A549 (cell line): Measurements from ENCODE around the gene PPP4R2. TPM values are rescaled to one million over a fixed set of nuclear protein-coding genes. Genes with fewer than 3 reads are reported as not detected.

Experiments used
- ATAC-seq, 2 experiments: fragments of 200-7000 bp in 1 of 2; fragments of >200 bp in 1 of 2; cut with Nextera tagmentation in 1 of 2; cut with Tn5 transposase in 1 of 2; 3 replicates each; pipeline versions ENCODE4 v1.8.0 to v1.9.1; 2018 to 2020; ENCODE audit warnings: mild to moderate bottlenecking in 1 of 2, moderate library complexity in 1 of 2
- CTCF ChIA-PET: fragments of 300-600 bp; sonication (Branson Sonifier 250); formaldehyde crosslinking; extraction: SDS; loops from one replicate; lab custom pipeline; 2021; ENCODE audit warnings: antibody characterized with exemption, inconsistent platforms; lab: Yijun Ruan, JAX
- POLR2A ChIA-PET: fragments of 350-600 bp; formaldehyde crosslinking; extraction: SDS; loops from one replicate; lab custom pipeline; 2021; ENCODE audit warnings: antibody characterized with exemption, inconsistent platforms; lab: Yijun Ruan, JAX
- DNase-seq, 2 experiments: peaks; one replicate each; pipeline versions ENCODE4 v3.0.0 to v3.0.0-alpha.2; 2011 to 2016; ENCODE audit warnings: low read depth in 1 of 2, low spot score in 1 of 2
- FAIRE-seq: peaks from 2 replicates; lab custom pipeline; 2011; peaks lifted over from hg19 to GRCh38; lab: Jason Lieb, UNC
- H3K27ac ChIP-seq, 2 experiments: fragments of >200 bp; sonication (Bioruptor Twin); formaldehyde crosslinking; 3 replicates each; pipeline ENCODE4 v1.5.1; 2016 to 2017
- H3K4me1 ChIP-seq: fragments of >200 bp; sonication (Bioruptor Twin); formaldehyde crosslinking; 3 replicates; pipeline ENCODE4 v1.6.1; 2016
- H3K4me2 ChIP-seq: fragments of >200 bp; sonication (Bioruptor Twin); formaldehyde crosslinking; 3 replicates; pipeline ENCODE4 v1.6.1; 2016
- H3K4me3 ChIP-seq: fragments of >200 bp; sonication (Bioruptor Twin); formaldehyde crosslinking; 3 replicates; pipeline ENCODE4 v1.5.1; 2016
- H3K9me3 ChIP-seq: fragments of >200 bp; sonication (Bioruptor Twin); formaldehyde crosslinking; 3 replicates; pipeline ENCODE4 v1.6.1; 2016
- CBX2 ChIP-seq: fragments of 200-600 bp; sonication (generic); IDR thresholded peaks from 2 replicates; pipeline ENCODE4 v1.6.1; 2016; ENCODE audit warnings: low read depth, mild to moderate bottlenecking, borderline replicate concordance
- CBX8 ChIP-seq: fragments of 200-600 bp; sonication (generic); IDR thresholded peaks from 2 replicates; pipeline ENCODE4 v1.6.1; 2016
- CEBPB ChIP-seq, 2 experiments: fragments of >200 bp in 1 of 2; sonication (Bioruptor Twin) in 1 of 2; formaldehyde crosslinking in 1 of 2; IDR thresholded peaks; 2 replicates each; pipeline ENCODE4 v1.6.1; 2012 to 2016
- CHD2 ChIP-seq: fragments of 150-350 bp; IDR thresholded peaks from 2 replicates; pipeline ENCODE4 v1.6.1; 2014; ENCODE audit warnings: low read length; ENCODE audit not compliant: partially characterized antibody
- EHMT2 ChIP-seq: fragments of 200-600 bp; sonication (generic); IDR thresholded peaks from 2 replicates; pipeline ENCODE4 v1.6.1; 2016; ENCODE audit warnings: antibody characterized with exemption, low read depth, mild to moderate bottlenecking, moderate library complexity
- EP300 ChIP-seq, 2 experiments: fragments of >200 bp; sonication (Bioruptor Twin); formaldehyde crosslinking; IDR thresholded peaks; 2 replicates in 1 of 2; 3 replicates in 1 of 2; pipeline ENCODE4 v1.6.1; 2016 to 2017
- HOXA7 ChIP-seq: fragments of 250-450 bp; sonication (Bioruptor Pico); IDR thresholded peaks from 2 replicates; pipeline ENCODE4 v1.5.0; 2020; ENCODE audit warnings: mild to moderate bottlenecking, moderate library complexity
- HOXB5 ChIP-seq: fragments of 250-450 bp; sonication (Bioruptor Pico); IDR thresholded peaks from 2 replicates; pipeline ENCODE4 v1.5.0; 2020; ENCODE audit warnings: mild to moderate bottlenecking, moderate library complexity
- JUNB ChIP-seq: fragments of >200 bp; sonication (Bioruptor Twin); formaldehyde crosslinking; IDR thresholded peaks from 2 replicates; pipeline ENCODE4 v1.6.1; 2016
- KDM1A ChIP-seq: fragments of 200-600 bp; sonication (generic); IDR thresholded peaks from 2 replicates; pipeline ENCODE4 v1.6.1; 2016; ENCODE audit warnings: low read depth, mild to moderate bottlenecking
- KDM5A ChIP-seq: fragments of 200-600 bp; sonication (generic); IDR thresholded peaks from 2 replicates; pipeline ENCODE4 v1.6.1; 2016; ENCODE audit warnings: antibody characterized with exemption, mild to moderate bottlenecking
- MAFK ChIP-seq: fragments of 450-650 bp; IDR thresholded peaks from 2 replicates; pipeline ENCODE4 v1.6.1; 2014; ENCODE audit not compliant: partially characterized antibody
- NFE2L2 ChIP-seq: fragments of 150-350 bp; conservative IDR thresholded peaks from 2 replicates; pipeline ENCODE4 v1.6.1; 2014; ENCODE audit warnings: low read length
- POLR2A ChIP-seq: IDR thresholded peaks from 2 replicates; pipeline ENCODE4 v1.6.1; 2012; ENCODE audit warnings: mild to moderate bottlenecking, low read length
- POLR2AphosphoS2 ChIP-seq: conservative IDR thresholded peaks from 2 replicates; pipeline ENCODE4 v1.6.1; 2012; ENCODE audit warnings: low read length, improper control_type of control experiment, inconsistent platforms
- RARB ChIP-seq: fragments of 250-450 bp; sonication (Bioruptor Pico); IDR thresholded peaks from 2 replicates; pipeline ENCODE4 v1.8.0; 2021; ENCODE audit warnings: mild to moderate bottlenecking, moderate library complexity
- SMC3 ChIP-seq: fragments of >200 bp; sonication (Bioruptor Twin); formaldehyde crosslinking; IDR thresholded peaks from 3 replicates; pipeline ENCODE4 v1.6.1; 2018; ENCODE audit warnings: inconsistent platforms
- TFCP2L1 ChIP-seq: fragments of 250-450 bp; sonication (Bioruptor Pico); IDR thresholded peaks from 2 replicates; pipeline ENCODE4 v1.5.0; 2021; ENCODE audit warnings: mild to moderate bottlenecking
- TP53 ChIP-seq: fragments of 250-450 bp; sonication (Bioruptor Pico); IDR thresholded peaks from 2 replicates; pipeline ENCODE4 v1.5.0; 2021; ENCODE audit warnings: mild to moderate bottlenecking, moderate library complexity
- ZSCAN20 ChIP-seq: fragments of 250-450 bp; sonication (Bioruptor Pico); IDR thresholded peaks from 2 replicates; pipeline ENCODE4 v1.8.0; 2022; ENCODE audit warnings: mild to moderate bottlenecking, moderate library complexity
- WGBS: methylation state at CpG from one replicate; pipeline ENCODE4 v1.1.6; 2017; ENCODE audit errors: missing lambda C conversion rate; 5-methylcytosine and 5-hydroxymethylcytosine counted together
- polyA plus RNA-seq, 4 experiments: library from polyadenylated mRNA; depleted of rRNA in 3 of 4; stranded (reverse); fragments of >200 nt; fragmentation: RNase III in 1 of 4; extraction: RNeasy Plus Mini Kit Qiagen cat#74134 plus additional on column Dnase treatment in 1 of 4; gene quantifications; 2 replicates in 3 of 4; 3 replicates in 1 of 4; pipeline ENCODE4 v1.2.3, GENCODE V29; 2011 to 2017
- TF ChIP-seq, protein P1 (sequence below): fragments of 250-450 bp; sonication (Bioruptor Pico); IDR thresholded peaks from 2 replicates; pipeline ENCODE4 v1.5.0; 2021; ENCODE audit warnings: mild to moderate bottlenecking, moderate library complexity, borderline replicate concordance
- TF ChIP-seq, protein P2 (sequence below): IDR thresholded peaks from 2 replicates; pipeline ENCODE4 v1.6.1; 2012; ENCODE audit warnings: low read depth, borderline replicate concordance

Gene PPP4R2
- polyA plus RNA-seq, 2 of the 4 experiments (the other 2 are of a cell fraction), result 39.3 to 68.4 TPM

GRCh38 chr3:73074781-73075180, 78.2 kb downstream of the PPP4R2 start:
- Histone ChIP-seq H3K27ac (no peak overlapping the region), H3K4me1 (no peaks in the 10 kb centered on the region)
- no peak for ATAC-seq

DNA sequence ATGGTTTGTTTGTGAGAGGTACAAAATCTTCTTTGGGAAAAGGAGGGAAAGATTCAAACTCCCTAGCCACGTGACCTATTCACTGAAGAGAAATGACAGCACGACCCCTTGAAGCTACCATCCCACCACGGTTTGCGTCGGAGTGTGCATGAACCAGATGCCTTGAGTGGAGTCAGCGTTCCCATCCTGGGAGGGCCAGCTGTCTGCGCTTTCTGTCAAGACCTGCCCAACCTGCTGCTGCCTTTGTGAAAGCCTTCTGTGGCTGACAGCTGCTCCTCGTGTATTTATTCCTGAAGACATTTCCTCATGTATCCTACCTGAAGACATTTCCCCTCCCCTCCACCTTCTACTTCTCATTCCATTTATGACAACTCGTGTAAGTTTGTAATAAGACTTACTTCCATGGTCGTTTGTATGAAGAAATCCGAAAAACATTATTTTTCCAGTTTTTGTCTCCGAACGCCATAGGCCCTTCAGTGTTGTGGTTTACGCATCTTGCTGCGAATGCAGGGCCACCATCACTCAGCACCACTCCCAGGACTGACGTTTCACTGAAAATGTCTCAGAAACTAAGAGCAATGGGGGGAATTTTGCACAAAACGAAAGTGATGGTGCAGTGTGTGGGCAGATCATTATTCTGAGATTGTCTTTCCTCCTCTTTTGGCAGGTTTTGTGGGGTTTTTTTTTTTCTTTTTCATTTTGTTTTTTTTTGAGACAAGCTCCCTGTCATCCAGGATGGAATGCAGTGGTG, 83.8 kb downstream of the PPP4R2 start:
- ATAC-seq (no peak), DNase-seq (no peak), FAIRE-seq (no peak)
- TF ChIP-seq TP53 (CRISPR knock-in tag), result no peak
- TF ChIP-seq CBX2, result no peak
- TF ChIP-seq RARB, result no peak
- TF ChIP-seq CBX8, result no peak
- no peaks in the 10 kb centered on the region for H3K4me1 ChIP-seq
- ChIA-PET POLR2A (no interaction called here), CTCF (interaction anchor here (1.2 to 2.2 kb wide), 4 partner anchors 10 to 229 kb away, joined by 3 to 7 read pairs (median 4); no protein-coding TSS in a partner anchor)
- H3K4me3 ChIP-seq, result no peak overlapping the region
- WGBS, result 65% methylated on average over 17 of the region's 17 CpGs
- no peaks in the 10 kb centered on the region for H3K9me3 ChIP-seq
- H3K27ac ChIP-seq, result no peak overlapping the region
- no peak overlapping the region for H3K4me2 ChIP-seq

More at GRCh38 chr3:73074781-73075180, 78.2 kb downstream of the PPP4R2 start:
- ChIA-PET CTCF (no interaction called here), POLR2A (no interaction called here)
- no peak overlapping the region for H3K4me2 ChIP-seq
- TF ChIP-seq HOXB5 (CRISPR knock-in tag) (no peak), EHMT2 (no peak), JUNB (no peak), POLR2AphosphoS2 (no peak), CHD2 (no peak), KDM1A (no peak), TFCP2L1 (CRISPR knock-in tag) (no peak), KDM5A (no peak)
- TF ChIP-seq, protein P1, sequence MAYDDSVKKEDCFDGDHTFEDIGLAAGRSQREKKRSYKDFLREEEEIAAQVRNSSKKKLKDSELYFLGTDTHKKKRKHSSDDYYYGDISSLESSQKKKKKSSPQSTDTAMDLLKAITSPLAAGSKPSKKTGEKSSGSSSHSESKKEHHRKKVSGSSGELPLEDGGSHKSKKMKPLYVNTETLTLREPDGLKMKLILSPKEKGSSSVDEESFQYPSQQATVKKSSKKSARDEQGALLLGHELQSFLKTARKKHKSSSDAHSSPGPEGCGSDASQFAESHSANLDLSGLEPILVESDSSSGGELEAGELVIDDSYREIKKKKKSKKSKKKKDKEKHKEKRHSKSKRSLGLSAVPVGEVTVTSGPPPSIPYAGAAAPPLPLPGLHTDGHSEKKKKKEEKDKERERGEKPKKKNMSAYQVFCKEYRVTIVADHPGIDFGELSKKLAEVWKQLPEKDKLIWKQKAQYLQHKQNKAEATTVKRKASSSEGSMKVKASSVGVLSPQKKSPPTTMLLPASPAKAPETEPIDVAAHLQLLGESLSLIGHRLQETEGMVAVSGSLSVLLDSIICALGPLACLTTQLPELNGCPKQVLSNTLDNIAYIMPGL, result no peak
- TF ChIP-seq, protein P2, sequence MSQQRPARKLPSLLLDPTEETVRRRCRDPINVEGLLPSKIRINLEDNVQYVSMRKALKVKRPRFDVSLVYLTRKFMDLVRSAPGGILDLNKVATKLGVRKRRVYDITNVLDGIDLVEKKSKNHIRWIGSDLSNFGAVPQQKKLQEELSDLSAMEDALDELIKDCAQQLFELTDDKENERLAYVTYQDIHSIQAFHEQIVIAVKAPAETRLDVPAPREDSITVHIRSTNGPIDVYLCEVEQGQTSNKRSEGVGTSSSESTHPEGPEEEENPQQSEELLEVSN, result no peak
- FAIRE-seq (no peak), DNase-seq (no peak)
- H3K9me3 ChIP-seq, result no peaks in the 10 kb centered on the region
- H3K4me3 ChIP-seq, result no peak overlapping the region
- 83% methylated on average over 8 of the region's 8 CpGs for WGBS

- ATAC-seq (no peak), DNase-seq (no peak), FAIRE-seq (no peak)
- H3K4me1 ChIP-seq, result no peaks in the 10 kb centered on the region
- ChIA-PET POLR2A (no interaction called here), CTCF (interaction anchor here (1.6 to 2.2 kb wide), 2 partner anchors 10 to 230 kb away, joined by 3 to 7 read pairs; no protein-coding TSS in a partner anchor)
- no peak overlapping the region for H3K4me3 ChIP-seq
- TF ChIP-seq HOXA7, result no peak
- no peak for TF ChIP-seq CEBPB (IDR thresholded peaks at IDR 0.05)
- TF ChIP-seq, protein P1, result no peak
- no peak for TF ChIP-seq MAFK
- no peak for TF ChIP-seq SMC3
- no peak for TF ChIP-seq CBX8
- no peak for TF ChIP-seq EP300 (IDR thresholded peaks at IDR 0.05)
- no peak for TF ChIP-seq NFE2L2
- no peak for TF ChIP-seq POLR2A
- TF ChIP-seq ZSCAN20 (CRISPR knock-in tag), result no peak
- 78% methylated on average over 8 of the region's 8 CpGs for WGBS
- no peak overlapping the region for H3K27ac ChIP-seq
- H3K9me3 ChIP-seq, result no peaks in the 10 kb centered on the region
- no peak overlapping the region for H3K4me2 ChIP-seq
Measured at GRCh38 chr3:73081140-73081539, 84.5 kb downstream of the PPP4R2 start.
